AG09309 (cell line): ENCODE results near the gene SSR4.

Experiments
- DNase-seq: peaks from one replicate; pipeline ENCODE4 v3.0.0-alpha.2; 2010; ENCODE audit warnings: low read depth
- H3K4me3 ChIP-seq: 2 replicates; pipeline ENCODE4 v1.5.1; 2011; ENCODE audit warnings: mild to moderate bottlenecking, low read depth, low read length, moderate library complexity; ENCODE audit not compliant: control insufficient read depth
- CTCF ChIP-seq: IDR thresholded peaks from 2 replicates; pipeline ENCODE4 v1.5.1; 2011; ENCODE audit warnings: mild to moderate bottlenecking, low read depth, low read length, inconsistent platforms; ENCODE audit not compliant: insufficient read depth, control insufficient read depth; ENCODE audit errors: missing control alignments

Gene SSR4

GRCh38 chrX:153804621-153805020, 10.2 kb downstream of the SSR4 start:
- TF ChIP-seq CTCF: no peak
- no peak overlapping the region for H3K4me3 ChIP-seq
- DNase-seq: no peak

- TF ChIP-seq CTCF: no peak
- DNase-seq: no peak
- H3K4me3 ChIP-seq: no peak overlapping the region
Observed at GRCh38 chrX:153805436-153805835, 11.0 kb downstream of the SSR4 start.

GRCh38 chrX:153806999-153807575, 12.6 kb downstream of the SSR4 start:
- H3K4me3 ChIP-seq: no peak overlapping the region
- DNase-seq: no peak
- no peak for TF ChIP-seq CTCF

- no peak overlapping the region for H3K4me3 ChIP-seq
- TF ChIP-seq CTCF: no peak
- DNase-seq: no peak
Observed at GRCh38 chrX:153807976-153808375, 13.5 kb downstream of the SSR4 start.

- DNase-seq: no peak
- no peak overlapping the region for H3K4me3 ChIP-seq
- TF ChIP-seq CTCF: no peak
Observed at GRCh38 chrX:153812220-153812619, 17.8 kb downstream of the SSR4 start.

GRCh38 chrX:153813161-153813560, 18.7 kb downstream of the SSR4 start:
- no peak overlapping the region for H3K4me3 ChIP-seq
- no peak for TF ChIP-seq CTCF
- DNase-seq: no peak
